ENCODE measurements around the gene PRKG2.
A peak's percentile ranks its signal among the peaks of the same experiment; 100 is the strongest.

Gene PRKG2, protein sequence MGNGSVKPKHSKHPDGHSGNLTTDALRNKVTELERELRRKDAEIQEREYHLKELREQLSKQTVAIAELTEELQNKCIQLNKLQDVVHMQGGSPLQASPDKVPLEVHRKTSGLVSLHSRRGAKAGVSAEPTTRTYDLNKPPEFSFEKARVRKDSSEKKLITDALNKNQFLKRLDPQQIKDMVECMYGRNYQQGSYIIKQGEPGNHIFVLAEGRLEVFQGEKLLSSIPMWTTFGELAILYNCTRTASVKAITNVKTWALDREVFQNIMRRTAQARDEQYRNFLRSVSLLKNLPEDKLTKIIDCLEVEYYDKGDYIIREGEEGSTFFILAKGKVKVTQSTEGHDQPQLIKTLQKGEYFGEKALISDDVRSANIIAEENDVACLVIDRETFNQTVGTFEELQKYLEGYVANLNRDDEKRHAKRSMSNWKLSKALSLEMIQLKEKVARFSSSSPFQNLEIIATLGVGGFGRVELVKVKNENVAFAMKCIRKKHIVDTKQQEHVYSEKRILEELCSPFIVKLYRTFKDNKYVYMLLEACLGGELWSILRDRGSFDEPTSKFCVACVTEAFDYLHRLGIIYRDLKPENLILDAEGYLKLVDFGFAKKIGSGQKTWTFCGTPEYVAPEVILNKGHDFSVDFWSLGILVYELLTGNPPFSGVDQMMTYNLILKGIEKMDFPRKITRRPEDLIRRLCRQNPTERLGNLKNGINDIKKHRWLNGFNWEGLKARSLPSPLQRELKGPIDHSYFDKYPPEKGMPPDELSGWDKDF

GRCh38 chr4:81214881-81215868, at the start of gene PRKG2:
Gene PRKG2, minus strand, starts transcription at chr4:81215222. Its CDS starts 10,175 bp downstream, at chr4:81205047.
- TF ChIP-seq, protein P1, sequence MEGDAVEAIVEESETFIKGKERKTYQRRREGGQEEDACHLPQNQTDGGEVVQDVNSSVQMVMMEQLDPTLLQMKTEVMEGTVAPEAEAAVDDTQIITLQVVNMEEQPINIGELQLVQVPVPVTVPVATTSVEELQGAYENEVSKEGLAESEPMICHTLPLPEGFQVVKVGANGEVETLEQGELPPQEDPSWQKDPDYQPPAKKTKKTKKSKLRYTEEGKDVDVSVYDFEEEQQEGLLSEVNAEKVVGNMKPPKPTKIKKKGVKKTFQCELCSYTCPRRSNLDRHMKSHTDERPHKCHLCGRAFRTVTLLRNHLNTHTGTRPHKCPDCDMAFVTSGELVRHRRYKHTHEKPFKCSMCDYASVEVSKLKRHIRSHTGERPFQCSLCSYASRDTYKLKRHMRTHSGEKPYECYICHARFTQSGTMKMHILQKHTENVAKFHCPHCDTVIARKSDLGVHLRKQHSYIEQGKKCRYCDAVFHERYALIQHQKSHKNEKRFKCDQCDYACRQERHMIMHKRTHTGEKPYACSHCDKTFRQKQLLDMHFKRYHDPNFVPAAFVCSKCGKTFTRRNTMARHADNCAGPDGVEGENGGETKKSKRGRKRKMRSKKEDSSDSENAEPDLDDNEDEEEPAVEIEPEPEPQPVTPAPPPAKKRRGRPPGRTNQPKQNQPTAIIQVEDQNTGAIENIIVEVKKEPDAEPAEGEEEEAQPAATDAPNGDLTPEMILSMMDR (IDR thresholded peaks at IDR 0.05; ENCODE audit: insufficient read depth, low read depth, low read length, missing control alignments) = no peak
- H3K4me3 ChIP-seq (ENCODE audit: low read length) = peak within 1 kb of the TSS; percentile 34
- DNase-seq (ENCODE audit: low read depth) = peak; percentile 8

GRCh38 chr4:81260443-81261101, 45.5 kb upstream of the PRKG2 start:
- TF ChIP-seq, protein P1 (IDR thresholded peaks at IDR 0.05; ENCODE audit: insufficient read depth, low read depth, low read length, missing control alignments) = peak; percentile 51
- peak; percentile 6 for DNase-seq (ENCODE audit: low read depth)
- no peak overlapping the region for H3K4me3 ChIP-seq (ENCODE audit: low read length)

GRCh38 chr4:81258841-81259550, 44.0 kb upstream of the PRKG2 start:
- H3K4me3 ChIP-seq (ENCODE audit: low read length) = no peak overlapping the region
- no peak for DNase-seq (ENCODE audit: low read depth)
- TF ChIP-seq, protein P1 (IDR thresholded peaks at IDR 0.05; ENCODE audit: insufficient read depth, low read depth, low read length, missing control alignments) = no peak

DNA sequence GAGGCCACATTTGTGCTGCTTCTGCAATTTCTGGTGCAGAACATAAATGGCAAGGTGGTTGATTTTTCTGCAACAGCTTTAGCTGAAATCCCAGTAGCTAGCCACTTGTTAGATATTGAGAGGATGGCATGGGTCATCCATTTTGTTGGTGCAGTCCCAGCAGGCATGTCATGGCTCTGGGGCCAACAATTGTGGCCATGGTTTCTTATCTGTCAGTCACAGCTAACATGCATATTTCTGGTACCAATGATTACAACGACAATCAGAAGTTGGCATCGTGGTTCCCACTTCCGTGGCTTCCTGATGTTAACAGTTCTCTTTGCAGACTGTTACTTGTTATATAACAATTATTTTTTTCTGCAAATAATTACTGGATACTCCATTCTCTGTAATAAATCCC, 42.8 kb upstream of the PRKG2 start:
- TF ChIP-seq, protein P1 (IDR thresholded peaks at IDR 0.05; ENCODE audit: insufficient read depth, low read depth, low read length, missing control alignments) = no peak
- no peak overlapping the region for H3K4me3 ChIP-seq (ENCODE audit: low read length)
- DNase-seq (ENCODE audit: low read depth) = no peak

GRCh38 chr4:81257021-81257420, 42.0 kb upstream of the PRKG2 start:
- TF ChIP-seq, protein P1 (IDR thresholded peaks at IDR 0.05; ENCODE audit: insufficient read depth, low read depth, low read length, missing control alignments) = no peak
- DNase-seq (ENCODE audit: low read depth) = no peak
- no peak overlapping the region for H3K4me3 ChIP-seq (ENCODE audit: low read length)

All from epithelial cell of esophagus (primary cell).